Ovary (tissue), 9 donors: ENCODE data around the gene FAM110A. TPM values are rescaled to one million over a fixed set of nuclear protein-coding genes. Genes with fewer than 3 reads are reported as not detected.

Source experiments
- DNase-seq, 5 donors: peaks; one replicate each; pipeline ENCODE4 v3.0.0-alpha.2; 2019 to 2020
- H3K27ac ChIP-seq, 2 donors: fragments of 200-600 bp; one replicate each; pipeline versions ENCODE4 v1.5.1 to v1.8.0; 2019 to 2022
- H3K27me3 ChIP-seq: fragments of 200-600 bp; one replicate; pipeline ENCODE4 v1.8.0; 2022
- H3K36me3 ChIP-seq: fragments of 200-600 bp; sonication (generic); one replicate; pipeline ENCODE4 v1.5.1; 2019
- H3K4me1 ChIP-seq: one replicate; pipeline ENCODE4 v1.8.1; 2013; ENCODE audit warnings: mild to moderate bottlenecking, moderate library complexity; ENCODE audit not compliant: insufficient read depth
- H3K4me3 ChIP-seq: fragments of 200-600 bp; sonication (generic); one replicate; pipeline ENCODE4 v1.5.1; 2017
- H3K9me3 ChIP-seq, 2 donors: fragments of 200-600 bp in 1 of 2; sonication (generic) in 1 of 2; one replicate each; pipeline versions ENCODE4 v1.5.1 to v1.8.1; 2013 to 2019; ENCODE audit warnings: mild to moderate bottlenecking in 1 of 2, moderate library complexity in 1 of 2
- EP300 ChIP-seq: sonication (generic); formaldehyde crosslinking; IDR thresholded peaks from one replicate; pipeline ENCODE4 v1.6.1; 2017; ENCODE audit warnings: antibody characterized with exemption
- POLR2A ChIP-seq: fragments of 450-650 bp; IDR thresholded peaks from one replicate; pipeline ENCODE4 v1.6.1; 2017; ENCODE audit warnings: antibody characterized with exemption, mild to moderate bottlenecking, moderate library complexity
- whole genome bisulfite sequencing, 3 donors: extraction: QIAGEN DNeasy Blood & Tissue Kit in 1 of 3; methylation state at CpG; one replicate each; pipeline versions ENCODE4 v1.1.5 to v1.1.7; 2013 to 2017; 5-methylcytosine and 5-hydroxymethylcytosine counted together
- intact Hi-C, 4 donors: fragments of 100-400 bp; cut with DNase I; formaldehyde crosslinking; loops; one replicate each; pipeline versions ENCODE4 v1.11.0 to v1.15.1; 2022 to 2023
- polyA plus RNA-seq, 2 donors: library from polyadenylated mRNA; stranded (reverse); fragments of 200-250 nt in 1 of 2; fragments of 350-450 nt in 1 of 2; fragmentation: Illumina TruSeq in 1 of 2; extraction: RNeasy Lipid Tissue Mini Kit (QIAGEN cat#74804) in 1 of 2; gene quantifications; one replicate each; pipeline ENCODE4 v1.2.3, GENCODE V29; 2013 to 2014
- total RNA-seq, 7 donors: library from RNA; depleted of rRNA in 2 of 7; stranded (reverse); fragments of >200 nt in 2 of 7; fragmentation: NEBNext Ultra II Directional in 3 of 7; extraction: Animal tissue kit (Norgen Biotek cat#: 25700) in 3 of 7; gene quantifications; one replicate each; pipeline versions ENCODE4 v1.1.0 to v1.2.4, GENCODE V29; 2016 to 2023
- TF ChIP-seq, protein P1 (sequence below), 3 donors: fragments of 450-650 bp in 2 of 3; fragments of 200-600 bp in 1 of 3; IDR thresholded peaks; one replicate each; pipeline versions ENCODE4 v1.5.1 to v1.8.0; 2016 to 2022; ENCODE audit warnings: antibody characterized with exemption in 3 of 3, mild to moderate bottlenecking in 1 of 3
- donor health status: DM: no; HTN: no; CAD: no; lungs with moderate emphysema.
- donor health status: DM: no; HTN: no; CAD: no.
- donor health status: Bipolar disorder and iron deficiency.
- donor health status: DM: yes; HTN: yes; CAD: no.
- donor health status: DM: no; HTN: no; CAD: no.
- donor health status: DM: yes; HTN: yes; CAD: no.

The FAM110A gene
- total and polyA plus RNA-seq, 9 donors = 2.1 to 6.6 (median 2.9) TPM

GRCh38 chr20:872855-873520 lies 39.5 kb downstream of the FAM110A start:
- 52 to 55% (median 53%) methylated on average over 20 of the region's 20 CpGs for WGBS, 3 donors
- Histone ChIP-seq H3K9me3 (no peaks in the 10 kb centered on the region), H3K27ac (no peak overlapping the region), H3K4me1 (no peaks in the 10 kb centered on the region), H3K4me3 (no peak overlapping the region), H3K36me3 (no peaks in the 10 kb centered on the region), H3K27me3 (no peaks in the 10 kb centered on the region)
- TF ChIP-seq, protein P1, sequence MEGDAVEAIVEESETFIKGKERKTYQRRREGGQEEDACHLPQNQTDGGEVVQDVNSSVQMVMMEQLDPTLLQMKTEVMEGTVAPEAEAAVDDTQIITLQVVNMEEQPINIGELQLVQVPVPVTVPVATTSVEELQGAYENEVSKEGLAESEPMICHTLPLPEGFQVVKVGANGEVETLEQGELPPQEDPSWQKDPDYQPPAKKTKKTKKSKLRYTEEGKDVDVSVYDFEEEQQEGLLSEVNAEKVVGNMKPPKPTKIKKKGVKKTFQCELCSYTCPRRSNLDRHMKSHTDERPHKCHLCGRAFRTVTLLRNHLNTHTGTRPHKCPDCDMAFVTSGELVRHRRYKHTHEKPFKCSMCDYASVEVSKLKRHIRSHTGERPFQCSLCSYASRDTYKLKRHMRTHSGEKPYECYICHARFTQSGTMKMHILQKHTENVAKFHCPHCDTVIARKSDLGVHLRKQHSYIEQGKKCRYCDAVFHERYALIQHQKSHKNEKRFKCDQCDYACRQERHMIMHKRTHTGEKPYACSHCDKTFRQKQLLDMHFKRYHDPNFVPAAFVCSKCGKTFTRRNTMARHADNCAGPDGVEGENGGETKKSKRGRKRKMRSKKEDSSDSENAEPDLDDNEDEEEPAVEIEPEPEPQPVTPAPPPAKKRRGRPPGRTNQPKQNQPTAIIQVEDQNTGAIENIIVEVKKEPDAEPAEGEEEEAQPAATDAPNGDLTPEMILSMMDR (IDR thresholded peaks at IDR 0.05) = no peak
- TF ChIP-seq EP300 (no peak), POLR2A (no peak)
- intact Hi-C loops = loop anchor here in 1 of 4 donors (10.0 kb wide), 1 partner anchor 82 kb away; no protein-coding TSS in a partner anchor
- DNase-seq = no peak

DNA sequence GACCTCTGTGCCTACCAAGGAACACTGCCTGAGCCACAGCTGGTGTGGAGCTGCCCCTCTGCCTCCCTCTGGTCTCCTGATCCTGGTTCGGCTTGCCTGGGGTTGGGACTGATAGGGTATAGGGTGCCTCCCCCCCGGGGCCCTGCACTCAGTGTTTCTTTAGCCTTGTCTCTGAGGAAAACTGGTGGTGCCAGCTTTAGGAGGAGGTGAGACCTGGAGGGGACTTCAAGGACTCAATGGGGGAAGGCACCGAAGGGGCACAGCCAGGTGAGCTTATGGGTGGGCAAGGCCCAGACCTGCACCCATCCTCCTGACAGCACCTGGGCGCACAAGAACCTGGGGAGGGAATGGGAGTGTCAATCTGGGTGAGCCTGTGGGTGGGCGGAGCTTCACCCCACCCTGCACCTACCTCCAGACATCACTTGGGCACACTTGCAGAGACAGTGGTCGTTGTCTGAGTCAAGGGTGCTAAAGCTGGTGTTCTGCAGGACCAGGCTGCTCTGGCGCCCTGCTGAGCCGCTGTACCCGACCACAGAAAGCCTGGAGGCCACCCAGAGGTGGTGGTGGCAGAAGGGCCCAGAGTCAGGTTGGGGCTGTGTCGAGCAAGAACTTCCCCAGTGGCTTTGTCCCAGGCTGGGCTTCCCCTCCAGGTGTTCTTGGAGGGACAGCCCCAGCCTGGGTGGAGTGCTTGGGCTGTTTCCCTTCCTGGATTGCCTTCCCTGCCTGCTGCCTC lies 40.5 kb downstream of the FAM110A start:
- no peak overlapping the region for H3K27ac ChIP-seq
- no peaks in the 10 kb centered on the region for H3K9me3 ChIP-seq
- 80 to 84% (median 84%) methylated on average over 10 of the region's 10 CpGs for WGBS, 3 donors
- no peaks in the 10 kb centered on the region for H3K4me1 ChIP-seq
- no peak overlapping the region for H3K4me3 ChIP-seq
- TF ChIP-seq EP300 = no peak
- TF ChIP-seq, protein P1 (IDR thresholded peaks at IDR 0.05) = no peak
- TF ChIP-seq POLR2A = no peak
- no peaks in the 10 kb centered on the region for H3K36me3 ChIP-seq
- DNase-seq = no peak
- intact Hi-C loops = loop anchor here in 1 of 4 donors (10.0 kb wide), 1 partner anchor 81 kb away; no protein-coding TSS in a partner anchor
- no peaks in the 10 kb centered on the region for H3K27me3 ChIP-seq

DNA sequence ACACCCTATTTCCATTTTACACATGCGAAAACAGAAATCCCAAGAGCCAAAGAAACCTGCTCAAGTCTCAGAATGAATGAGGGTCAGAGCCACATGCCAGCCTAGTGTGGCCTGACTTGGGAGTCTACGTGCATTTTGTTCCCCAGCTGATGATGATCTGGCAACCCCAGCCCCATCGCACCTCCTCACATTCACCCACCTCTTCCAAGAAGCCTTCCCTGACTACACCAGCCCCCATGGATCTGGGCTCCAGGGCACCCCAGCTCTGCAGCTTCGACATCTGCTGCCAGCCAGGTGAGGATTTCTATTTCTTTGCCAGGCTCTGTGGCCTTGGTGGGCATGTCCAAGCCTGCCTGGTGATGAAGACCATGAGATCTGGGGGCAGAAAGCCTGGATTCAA lies 41.6 kb downstream of the FAM110A start:
- no peak overlapping the region for H3K4me3 ChIP-seq
- WGBS, 3 donors = 87 to 89% (median 87%) methylated on average over 4 of the region's 4 CpGs
- no peaks in the 10 kb centered on the region for H3K9me3 ChIP-seq
- H3K36me3 ChIP-seq = no peaks in the 10 kb centered on the region
- H3K27ac ChIP-seq = no peak overlapping the region
- no peak for DNase-seq
- H3K4me1 ChIP-seq = no peaks in the 10 kb centered on the region
- intact Hi-C loops = loop anchor here in 1 of 4 donors (10.0 kb wide), 1 partner anchor 80 kb away; no protein-coding TSS in a partner anchor
- TF ChIP-seq POLR2A = no peak
- TF ChIP-seq, protein P1 (IDR thresholded peaks at IDR 0.05) = no peak
- no peak for TF ChIP-seq EP300
- H3K27me3 ChIP-seq = no peaks in the 10 kb centered on the region

GRCh38 chr20:877814-878213 lies 44.3 kb downstream of the FAM110A start:
- 84 to 89% (median 85%) methylated on average over 7 of the region's 7 CpGs for WGBS, 3 donors
- intact Hi-C loops = loop anchor here in 1 of 4 donors (10.0 kb wide), 1 partner anchor 77 kb away; no protein-coding TSS in a partner anchor
- Histone ChIP-seq H3K36me3 (no peaks in the 10 kb centered on the region), H3K27me3 (no peaks in the 10 kb centered on the region), H3K27ac (no peak overlapping the region), H3K9me3 (no peaks in the 10 kb centered on the region), H3K4me1 (no peaks in the 10 kb centered on the region), H3K4me3 (no peak overlapping the region)
- no peak for TF ChIP-seq POLR2A
- no peak for TF ChIP-seq EP300
- TF ChIP-seq, protein P1 (IDR thresholded peaks at IDR 0.05) = no peak
- DNase-seq = no peak
